C4-2B (cell line): ENCODE measurements around the gene ADAM15.

Source experiments
- H3K27ac ChIP-seq: fragments of 450-650 bp; 2 replicates; pipeline ENCODE4 v1.5.1; 2017
- CTCF ChIP-seq: fragments of 450-650 bp; conservative IDR thresholded peaks from 2 replicates; pipeline ENCODE4 v1.5.1; 2017; ENCODE audit warnings: mild to moderate bottlenecking
- ZFX ChIP-seq: fragments of 450-650 bp; IDR thresholded peaks from 2 replicates; pipeline ENCODE4 v1.6.1; 2017

ADAM15 gene

DNA sequence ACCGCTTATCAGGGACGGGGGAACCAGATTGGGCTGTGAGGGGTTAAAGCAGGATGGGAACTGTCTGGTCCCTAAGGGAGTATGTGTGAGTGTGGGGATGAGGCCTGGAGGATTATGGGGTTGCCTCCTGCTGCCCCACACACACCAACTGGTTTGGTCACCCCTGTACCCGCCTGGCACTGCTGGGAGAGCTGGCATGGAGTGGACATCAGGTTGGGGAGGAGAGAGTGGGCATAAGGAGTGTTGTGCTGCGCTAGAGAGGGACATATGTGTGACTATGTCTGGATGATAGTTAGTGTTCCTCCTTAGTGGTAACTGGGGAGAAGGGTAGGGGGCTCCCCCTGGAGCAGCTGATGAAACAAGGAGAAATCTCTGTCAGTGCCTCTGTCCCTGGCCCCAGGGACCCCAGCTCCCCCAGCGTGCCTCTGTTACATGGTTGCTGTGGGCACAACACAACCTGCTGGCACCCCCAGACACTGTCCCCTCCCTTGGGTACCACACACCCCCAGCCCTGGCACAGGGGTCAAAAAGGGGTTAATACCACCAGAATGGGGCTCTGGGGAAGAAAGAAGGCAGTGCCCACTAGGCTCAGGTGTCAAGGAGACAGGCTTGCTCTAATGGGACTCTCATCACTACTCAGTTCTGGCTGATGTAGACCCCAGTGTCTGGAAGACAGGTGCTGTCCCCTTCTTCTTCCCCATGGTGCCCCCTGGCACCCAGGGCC is 46.6 kb upstream of the ADAM15 start:
- H3K27ac ChIP-seq: peak overlapping the region; percentile 99
- TF ChIP-seq CTCF (no peak), ZFX (no peak)

DNA sequence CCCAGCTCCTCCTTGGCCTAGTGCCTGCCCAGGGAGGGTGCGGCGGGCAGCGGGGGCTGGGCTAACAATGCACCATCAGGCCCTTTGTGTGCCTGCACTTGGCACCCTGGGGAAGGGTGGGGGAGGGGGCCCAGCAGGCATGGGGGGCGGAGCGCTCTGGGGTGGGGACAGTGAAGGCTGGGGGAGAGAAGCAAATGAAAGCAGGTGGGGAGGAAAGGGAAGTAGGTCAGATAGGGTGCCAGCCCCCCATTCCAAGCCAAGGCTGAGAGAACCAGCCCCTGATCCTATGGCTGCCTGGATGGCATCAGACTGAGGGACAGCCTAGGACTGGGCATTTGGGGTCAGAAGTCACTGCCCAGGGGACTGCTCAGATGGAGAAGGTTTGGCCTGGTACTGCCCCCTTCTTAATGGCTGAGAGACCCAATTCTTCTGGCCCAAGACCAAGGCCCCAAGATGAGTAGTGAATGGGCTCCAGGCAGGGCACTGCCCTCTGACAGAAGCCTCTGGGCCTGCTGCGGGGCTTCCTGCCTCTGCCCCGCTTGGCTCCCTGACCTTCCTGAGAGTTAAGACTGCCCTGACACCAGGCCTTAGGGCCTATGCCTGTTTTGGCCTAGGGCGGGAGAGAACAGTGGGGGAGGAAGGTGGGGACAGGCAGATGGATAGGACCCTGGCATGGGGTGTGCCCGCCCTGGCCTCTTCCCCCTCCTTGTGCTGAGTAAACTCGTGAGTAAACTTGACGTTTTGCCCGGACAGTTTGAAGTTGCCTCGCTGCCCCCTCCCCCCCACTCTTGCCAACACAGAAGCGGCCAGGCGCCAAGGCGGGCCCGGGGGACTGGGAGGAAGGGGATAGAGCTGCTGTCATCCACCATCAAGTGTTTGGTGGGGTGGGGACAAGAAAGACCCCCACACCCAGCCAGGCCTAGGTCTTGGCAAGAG is 45.8 kb upstream of the ADAM15 start:
- TF ChIP-seq CTCF (no peak), ZFX (peak; percentile 75)
- peak overlapping the region; percentile 99 for H3K27ac ChIP-seq

DNA sequence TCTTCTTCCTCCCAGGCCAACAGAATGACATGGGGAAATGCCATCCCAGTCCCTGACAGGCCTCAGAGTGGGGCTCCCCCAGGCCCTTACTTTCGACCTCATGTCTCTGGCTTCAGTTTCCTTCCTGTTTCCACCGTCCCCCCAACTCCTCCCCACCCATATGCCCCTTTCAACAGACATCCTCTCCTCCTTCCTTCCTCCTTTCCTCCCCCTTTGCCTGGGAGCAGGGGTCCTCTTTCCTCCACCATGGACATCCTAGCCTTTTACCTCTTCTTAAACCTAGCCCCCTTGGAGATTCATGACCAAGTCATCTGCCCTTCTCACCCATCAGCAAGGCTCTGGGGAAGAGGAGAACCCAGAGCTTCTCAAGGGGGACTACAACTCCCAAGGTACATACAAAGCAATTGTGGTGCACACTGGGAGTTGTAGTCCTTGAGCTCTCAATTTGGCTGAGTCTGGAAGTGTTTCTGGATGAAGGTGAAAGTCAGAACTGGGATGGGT is 44.5 kb upstream of the ADAM15 start:
- TF ChIP-seq CTCF (no peak), ZFX (no peak)
- H3K27ac ChIP-seq: peak overlapping the region; percentile 99

- no peak for TF ChIP-seq CTCF
- TF ChIP-seq ZFX: peak; percentile 66; the same call in 1 of the 2 replicates
- H3K27ac ChIP-seq: peak overlapping the region; percentile 99
Observed at GRCh38 chr1:155007251-155007828, 43.8 kb upstream of the ADAM15 start.

DNA sequence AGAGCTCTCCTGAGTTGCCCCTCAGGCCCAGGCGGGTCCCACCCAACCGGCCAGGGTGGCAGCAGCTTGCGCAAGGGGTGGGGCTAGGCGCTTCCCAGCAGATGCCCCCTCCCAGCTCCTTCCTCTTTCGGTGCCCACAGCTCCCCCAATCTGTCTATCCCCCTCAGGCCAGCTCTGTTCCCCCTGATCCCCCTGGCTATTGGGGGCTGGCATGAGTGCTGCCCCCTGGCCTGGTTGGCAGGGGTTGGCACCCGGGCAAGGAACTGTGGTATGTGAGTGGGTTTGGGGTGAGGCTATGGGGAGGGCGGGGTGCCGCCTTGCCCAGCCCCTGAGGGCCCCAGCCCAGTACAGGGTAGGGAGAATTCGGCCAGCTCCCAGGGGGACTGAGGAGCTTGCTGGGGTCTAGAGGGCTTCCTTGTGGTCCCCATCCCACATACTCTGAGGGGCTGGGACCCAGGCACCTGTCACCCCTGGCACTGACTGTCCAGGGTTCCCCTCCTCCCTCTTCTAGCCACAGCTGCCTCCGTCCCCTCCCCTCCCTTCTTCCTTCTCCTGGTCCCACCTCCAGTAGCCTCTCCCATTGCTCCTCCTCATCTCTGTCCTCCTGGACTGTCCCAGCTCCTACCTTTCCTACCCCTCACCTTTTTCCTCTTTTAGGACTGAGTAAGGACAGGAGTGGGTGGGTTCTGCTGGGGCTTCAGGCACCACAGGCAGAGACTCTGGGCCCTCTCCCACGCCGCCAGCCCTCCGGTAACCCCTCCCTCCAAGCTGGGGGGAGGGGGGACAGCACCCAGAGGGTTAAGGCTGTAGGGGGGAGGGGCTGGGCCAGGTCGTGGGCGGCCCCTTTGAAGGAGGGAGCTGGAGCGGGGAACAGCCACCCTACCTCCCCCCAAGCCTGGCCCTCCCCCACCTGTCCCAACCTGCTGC is 42.8 kb upstream of the ADAM15 start:
- peak overlapping the region; percentile 99 for H3K27ac ChIP-seq
- TF ChIP-seq CTCF (no peak), ZFX (no peak)

DNA sequence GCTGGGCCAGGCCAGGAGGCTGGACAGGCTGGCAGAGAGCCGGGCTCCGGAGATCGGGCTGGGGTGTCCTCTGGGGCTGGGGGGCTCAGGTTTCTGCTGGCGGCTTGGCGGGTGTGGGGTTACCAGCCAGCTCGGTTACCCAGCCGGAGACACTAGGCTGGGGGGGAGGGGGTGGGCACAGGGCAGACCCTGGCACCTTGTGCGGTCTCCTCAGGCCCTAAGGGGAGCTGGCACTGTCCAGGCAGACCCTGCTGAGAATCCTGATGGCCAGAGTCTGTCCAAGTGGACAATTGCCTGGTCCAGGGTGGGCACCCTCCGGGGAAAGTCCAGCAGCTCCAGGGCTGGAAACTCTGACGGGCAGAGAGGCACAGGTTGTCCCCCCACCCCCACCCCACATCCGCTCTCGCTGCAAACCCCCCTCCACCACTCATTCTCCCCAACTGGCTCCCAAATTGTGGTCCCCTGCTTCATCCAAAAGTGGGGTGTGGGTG is 41.9 kb upstream of the ADAM15 start:
- peak overlapping the region; percentile 99 for H3K27ac ChIP-seq
- TF ChIP-seq ZFX: no peak
- TF ChIP-seq CTCF: no peak
